Mammary epithelial cell (primary cell): ENCODE data around the gene MYO16.

ENCODE experiments used
- CTCF ChIP-seq, 2 donors: IDR thresholded peaks in 1 of 2; conservative IDR thresholded peaks in 1 of 2; 2 replicates each; pipeline ENCODE4 v1.5.1; 2011 to 2012; ENCODE audit warnings: inconsistent platforms in 2 of 2, low read length in 2 of 2, mild to moderate bottlenecking in 2 of 2, control low read depth in 1 of 2, low read depth in 1 of 2; ENCODE audit not compliant: insufficient read depth in 1 of 2; ENCODE audit errors: extremely low read depth in 1 of 2
- EZH2 ChIP-seq: IDR thresholded peaks from 2 replicates; pipeline ENCODE4 v1.6.1; 2012; ENCODE audit warnings: low read length, inconsistent platforms, borderline replicate concordance

GRCh38 chr13:108855737-108856387, 226.5 kb downstream of the MYO16 start:
- no peak for TF ChIP-seq CTCF (conservative IDR thresholded peaks at IDR 0.05 in 1 of 2, IDR thresholded peaks at IDR 0.05 in 1 of 2; ENCODE audit: extremely low read depth in 1 of 2, insufficient read depth in 1 of 2, low read depth in 1 of 2, low read length in 2 of 2)
- no peak for TF ChIP-seq EZH2
